ENCODE results near the gene AMIGO3.
A peak's percentile ranks its signal among the peaks of the same experiment; 100 is the strongest.

AMIGO3 gene

GRCh38 chr3:49723628-49724551 is 4.4 kb upstream of the AMIGO3 start, which contains the start of gene GMPPB:
Gene GMPPB (minus strand): TSS chr3:49723951. CDS start chr3:49723726, 225 bp downstream.
- DNase-seq: peak; percentile 88

DNA sequence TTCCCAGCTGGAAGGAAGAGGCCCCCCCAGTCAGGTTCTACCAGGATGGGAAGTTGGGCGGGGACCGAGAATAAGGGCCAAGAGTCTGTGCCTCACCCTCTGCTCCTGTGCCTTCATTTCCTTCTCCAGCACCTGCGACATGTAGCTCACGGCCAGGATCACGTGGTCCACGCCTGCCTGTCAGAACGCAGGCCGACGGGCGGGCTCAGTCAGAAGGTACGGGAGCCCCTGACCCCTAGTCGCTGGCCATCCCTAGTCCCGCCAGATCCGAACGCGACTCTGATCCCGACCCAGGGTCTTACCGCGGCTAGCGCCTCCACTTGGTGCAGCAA is 3.8 kb upstream of the AMIGO3 start:
- DNase-seq: peak; percentile 32

DNA sequence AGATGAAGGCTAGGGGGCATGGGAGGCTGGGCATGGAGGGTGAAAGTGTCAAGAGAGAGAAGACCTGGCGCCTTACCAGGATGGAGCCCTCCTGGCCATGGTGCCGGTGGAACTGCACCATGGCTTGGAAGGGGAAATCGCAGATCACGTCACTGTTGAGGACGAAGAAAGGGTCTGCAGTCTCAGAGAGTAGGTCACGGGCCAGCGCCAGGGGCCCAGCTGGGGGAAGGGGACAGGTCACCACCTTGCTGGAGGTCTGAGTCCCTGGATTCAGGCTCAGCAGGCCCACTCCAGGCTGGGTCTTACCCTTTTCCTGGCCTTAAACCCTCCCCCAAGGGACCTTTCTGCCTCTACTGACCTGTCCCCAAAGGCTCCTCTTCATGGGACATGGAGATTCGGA is 3.4 kb upstream of the AMIGO3 start:
- DNase-seq: no peak

DNA sequence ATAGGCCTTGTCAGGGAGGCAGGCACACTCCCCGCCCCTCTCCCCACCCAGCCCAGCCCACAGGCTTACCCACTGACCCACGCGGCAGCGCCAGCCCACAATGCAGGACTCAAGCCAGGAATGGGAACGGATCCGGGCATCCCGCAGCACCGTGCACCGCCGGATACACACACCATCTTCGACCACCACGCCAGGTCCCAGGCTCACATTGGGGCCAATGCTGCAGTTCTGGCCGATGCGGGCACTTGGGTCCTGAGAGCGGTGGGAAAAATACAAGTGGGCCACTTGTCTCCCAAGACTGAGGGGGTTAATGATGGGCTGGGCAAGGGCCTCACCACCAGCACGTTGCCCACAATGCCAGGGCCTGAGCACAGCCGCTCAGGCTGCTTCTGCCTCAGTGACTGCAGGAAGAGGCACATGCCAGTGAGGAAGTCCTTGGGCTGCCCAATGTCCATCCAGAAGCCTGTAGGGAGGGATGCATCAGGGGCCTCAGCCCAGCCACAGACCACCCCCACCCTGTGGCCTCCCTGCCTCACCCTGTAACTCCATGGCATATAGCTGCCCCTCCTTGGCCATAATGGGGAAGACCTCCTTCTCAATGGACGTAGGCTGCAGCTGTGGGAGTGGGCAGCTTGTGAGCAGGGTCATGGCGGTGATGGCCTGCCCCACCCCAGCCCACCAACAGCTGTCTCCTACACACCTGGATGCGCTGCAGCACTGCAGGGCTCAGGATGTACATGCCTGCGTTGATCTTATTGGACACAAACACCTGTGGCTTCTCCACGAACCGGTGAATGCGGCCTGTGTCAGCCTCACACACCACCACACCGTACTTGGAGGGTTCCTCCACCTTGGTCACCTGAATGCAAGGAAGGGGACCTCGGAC is 2.7 kb upstream of the AMIGO3 start:
- DNase-seq: no peak

GRCh38 chr3:49721596-49721895 is 2.1 kb upstream of the AMIGO3 start:
- DNase-seq: no peak

DNA sequence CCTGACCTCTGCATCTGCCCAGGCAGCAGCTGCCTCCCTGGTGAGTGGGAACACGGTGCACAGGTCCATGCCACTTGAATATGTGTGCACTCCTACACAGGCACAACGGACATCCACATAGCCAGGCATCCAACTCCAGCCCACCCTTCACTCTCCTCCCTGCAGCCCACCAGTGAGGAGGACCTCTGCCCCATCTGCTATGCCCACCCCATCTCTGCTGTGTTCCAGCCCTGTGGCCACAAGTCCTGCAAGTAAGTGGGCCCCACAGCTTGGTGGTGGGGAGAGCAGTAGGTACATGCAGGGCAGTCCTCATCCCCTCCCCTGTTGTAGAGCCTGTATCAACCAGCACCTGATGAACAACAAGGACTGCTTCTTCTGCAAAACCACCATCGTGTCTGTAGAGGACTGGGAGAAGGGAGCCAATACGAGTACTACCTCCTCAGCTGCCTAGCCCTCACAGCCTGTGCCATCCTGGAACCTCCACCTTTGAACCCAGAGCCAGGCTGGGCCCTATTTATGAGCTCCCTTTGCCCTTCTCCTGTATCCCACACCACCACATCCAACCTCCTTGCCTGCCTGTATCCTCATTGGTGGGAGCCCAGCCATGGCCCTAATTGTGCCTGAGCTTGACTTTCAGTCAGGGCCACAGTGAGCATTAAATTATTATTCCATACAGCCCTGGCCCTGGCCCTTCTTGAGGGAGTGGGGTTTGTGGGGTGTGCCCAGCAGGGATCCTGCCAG is 1.5 kb upstream of the AMIGO3 start:
- DNase-seq: no peak

- DNase-seq: no peak
These were observed 648 bp downstream of the AMIGO3 start for GRCh38 chr3:49718858-49719213.

DNA sequence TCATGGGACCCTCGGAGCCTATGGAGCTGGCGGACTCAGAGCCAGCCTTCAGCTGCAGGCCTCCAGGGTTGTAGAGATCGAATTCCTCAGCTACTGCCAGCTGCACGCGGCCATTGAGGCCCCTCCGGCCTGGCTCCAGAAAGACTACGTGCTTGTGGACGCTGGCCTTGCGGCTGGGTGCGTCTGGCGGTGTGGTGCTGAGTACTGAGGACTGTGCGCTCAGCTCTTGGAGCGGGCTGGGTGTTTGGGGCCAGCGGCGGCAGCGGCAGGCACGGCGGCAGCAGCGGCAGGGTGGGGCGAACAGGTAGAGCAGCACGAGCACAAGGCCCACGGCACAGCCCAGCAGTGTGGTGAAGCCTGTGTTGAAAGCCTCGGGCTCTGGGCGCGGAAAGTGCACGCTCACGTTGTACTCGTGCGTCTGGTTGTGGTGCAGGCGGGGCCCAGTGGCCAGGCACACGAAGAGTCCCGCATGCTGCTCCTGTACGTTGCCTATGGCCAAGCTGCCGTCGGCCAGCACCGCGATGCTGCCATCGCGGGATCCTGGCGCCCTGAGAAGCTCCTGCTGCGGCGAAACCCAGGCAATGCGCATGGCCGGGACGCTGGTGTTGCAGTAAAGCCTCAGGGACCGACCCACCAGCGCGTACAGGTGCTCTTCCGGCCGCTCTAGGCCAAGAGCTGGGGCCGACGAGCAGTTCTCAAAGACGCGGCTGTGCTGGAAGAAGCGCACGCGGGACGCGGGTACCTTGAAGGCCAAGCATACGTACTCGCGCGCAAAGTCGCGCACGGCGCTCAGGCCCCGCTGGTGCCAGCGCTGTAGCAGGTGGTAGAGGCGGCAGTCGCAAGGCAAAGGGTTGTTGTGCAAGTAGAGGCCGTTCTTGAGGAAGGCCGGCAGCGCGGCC is 1.3 kb downstream of the AMIGO3 start:
- DNase-seq: no peak

DNA sequence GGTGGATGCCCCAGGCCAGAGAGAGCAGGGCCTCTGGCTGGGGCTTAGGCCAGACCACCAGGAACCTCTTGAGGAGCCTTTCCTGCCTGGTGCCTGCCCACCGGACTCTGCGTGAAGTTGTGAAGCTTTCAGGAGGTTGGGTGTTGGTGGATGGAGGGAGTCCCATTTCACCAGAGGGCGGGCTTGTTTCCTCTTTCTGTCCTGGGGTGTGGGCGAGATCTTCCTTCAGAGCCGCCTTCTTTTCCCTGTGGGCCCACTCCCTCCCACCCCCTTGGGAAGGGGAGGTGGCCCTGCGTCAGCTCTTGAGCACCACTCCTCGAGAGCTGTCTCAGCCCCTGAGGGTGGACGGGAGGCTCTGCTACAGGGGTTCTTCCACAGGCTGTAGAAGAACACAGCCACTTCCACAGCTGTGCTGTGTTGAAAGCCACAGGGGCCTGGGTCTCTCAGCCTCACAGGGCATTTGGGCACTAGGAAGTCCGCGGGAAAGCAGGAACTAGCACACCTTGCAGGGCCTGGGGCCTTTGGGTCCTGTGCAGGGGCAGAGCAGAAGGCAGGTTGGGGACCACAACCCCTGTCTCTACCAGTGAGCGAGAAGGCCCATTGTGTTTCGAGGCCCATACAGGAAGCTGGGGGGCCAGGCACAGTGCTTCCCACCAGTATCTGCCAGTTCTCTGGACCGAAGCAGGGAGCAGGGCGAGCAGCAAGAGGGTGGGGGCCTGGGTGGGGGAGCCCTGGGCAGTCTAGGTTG is 2.1 kb downstream of the AMIGO3 start:
- DNase-seq: no peak

DNA sequence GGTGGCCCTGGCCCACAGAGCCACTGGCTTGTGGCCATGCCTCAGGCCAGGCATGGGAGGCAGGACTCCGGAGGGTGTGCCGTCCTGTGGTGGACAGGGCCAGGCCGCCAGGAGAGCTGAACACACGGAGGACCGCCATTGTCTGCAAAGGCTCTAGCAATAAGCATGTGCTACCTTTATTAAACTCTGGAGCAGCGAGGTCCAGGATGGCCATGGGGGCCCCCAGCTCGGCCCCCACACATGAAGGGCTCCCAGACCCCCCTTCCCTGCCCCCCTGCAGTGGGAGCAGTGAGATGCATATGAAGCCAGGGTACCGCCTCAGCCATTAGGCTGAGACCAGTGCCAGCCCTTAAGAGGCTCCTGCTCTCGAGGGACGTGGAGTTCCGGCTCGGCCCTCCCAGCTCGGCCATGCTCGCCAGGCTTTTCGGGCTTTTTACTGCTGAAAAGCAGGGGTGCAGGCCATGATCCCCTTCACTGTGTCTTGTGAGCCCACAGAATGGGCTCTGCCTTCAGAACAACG is 2.7 kb downstream of the AMIGO3 start:
- no peak for DNase-seq

DNA sequence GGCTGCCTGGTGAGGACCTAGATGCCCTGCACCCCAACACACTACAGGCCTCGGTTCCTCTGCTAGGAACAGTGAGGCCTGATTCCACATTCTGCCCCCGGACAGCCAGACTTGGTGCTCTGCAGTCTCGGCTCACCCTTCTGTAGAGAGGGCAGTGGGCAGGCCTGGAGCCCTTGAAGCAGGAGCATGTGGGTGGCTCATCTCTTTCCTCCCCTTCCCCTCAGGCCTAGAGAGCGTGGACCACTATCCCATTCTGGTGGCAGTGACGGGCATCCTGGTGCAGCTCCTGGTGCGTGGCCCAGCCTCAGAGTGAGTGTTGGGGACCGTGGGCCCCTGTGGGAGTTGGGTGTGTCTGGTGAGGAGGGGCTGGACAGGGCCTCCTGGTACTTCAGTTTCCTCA is 3.3 kb downstream of the AMIGO3 start:
- DNase-seq: no peak

GRCh38 chr3:49715611-49716121 is 3.8 kb downstream of the AMIGO3 start:
- DNase-seq: no peak

DNA sequence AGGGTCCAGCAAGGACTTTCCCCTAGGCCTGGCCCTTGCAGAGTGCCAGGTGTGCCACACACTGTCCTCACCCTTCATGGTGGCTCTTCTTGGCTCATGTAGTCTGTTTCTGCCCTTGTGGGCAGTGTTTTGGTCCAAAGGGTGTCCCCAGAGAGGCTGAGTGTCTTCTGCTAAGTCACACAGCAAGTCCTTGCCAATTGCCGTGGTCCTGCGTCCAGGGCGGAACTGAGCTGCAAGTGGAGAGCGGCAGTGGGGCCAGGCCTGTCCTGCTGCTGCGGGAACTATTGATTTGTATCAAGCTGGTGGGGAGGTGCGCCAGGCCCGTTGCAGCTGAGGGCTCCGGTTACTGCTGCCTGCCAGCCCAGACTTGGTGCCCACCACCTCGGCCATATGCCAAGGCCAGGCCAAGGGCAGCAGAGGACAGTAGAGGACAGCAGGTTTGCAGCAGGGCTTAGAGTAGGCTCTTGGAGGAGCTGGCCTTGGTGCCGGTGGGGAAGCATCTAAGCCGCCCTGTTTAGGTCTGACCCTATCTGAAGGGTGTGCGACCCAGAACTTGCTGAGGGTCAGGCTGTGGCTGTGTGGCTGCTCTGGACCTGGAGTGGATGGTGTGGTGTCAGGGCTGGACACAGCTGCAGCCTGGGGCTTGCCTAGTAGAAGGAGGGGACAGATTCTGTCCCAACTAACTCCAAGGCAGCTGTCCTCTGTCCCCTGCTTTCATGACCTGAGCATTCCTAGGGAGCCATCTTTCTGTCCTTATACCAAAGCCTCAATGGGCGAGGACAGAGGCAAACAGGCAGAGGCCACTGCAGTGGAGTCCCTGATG is 4.5 kb downstream of the AMIGO3 start:
- no peak for DNase-seq

DNA sequence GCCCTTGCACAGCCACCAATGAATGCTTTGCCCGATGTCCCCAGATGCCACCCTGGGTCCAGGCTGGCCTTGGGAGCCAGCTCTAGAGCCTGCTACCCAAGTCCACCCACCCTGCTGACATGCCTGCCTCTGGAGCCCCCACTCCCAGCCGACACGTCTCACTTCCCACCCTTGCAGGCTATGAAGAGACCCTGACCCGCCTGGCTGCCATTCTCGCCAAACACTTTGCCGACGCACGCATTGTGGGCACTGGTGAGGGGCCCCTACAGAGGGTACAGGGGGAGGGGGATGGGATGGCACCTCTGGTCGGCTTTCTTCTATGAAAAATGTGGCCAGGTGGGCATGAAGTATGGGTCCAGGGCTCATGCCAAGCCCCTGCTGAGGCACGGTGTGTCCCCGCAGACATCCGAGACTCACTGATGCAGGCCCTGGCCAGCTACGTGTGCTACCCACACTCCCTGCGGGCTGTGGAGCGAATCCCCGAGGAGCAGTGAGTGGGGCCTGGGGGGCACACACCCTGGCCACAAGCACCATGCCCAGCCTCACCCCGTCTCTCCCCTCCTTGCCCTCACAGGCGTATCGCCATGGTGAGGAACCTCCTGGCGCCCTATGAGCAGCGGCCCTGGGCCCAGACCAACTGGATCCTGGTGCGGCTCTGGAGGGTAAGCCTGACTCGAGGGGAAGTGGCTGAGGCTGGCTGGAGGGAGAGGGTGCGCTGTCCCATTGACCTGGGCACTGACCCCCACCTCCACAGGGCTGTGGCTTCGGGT is 6.0 kb downstream of the AMIGO3 start:
- DNase-seq: no peak

GRCh38 chr3:49712631-49713317 is 6.7 kb downstream of the AMIGO3 start:
- no peak for DNase-seq

- no peak for DNase-seq
These were observed 7.3 kb downstream of the AMIGO3 start for GRCh38 chr3:49712166-49712565.

DNA sequence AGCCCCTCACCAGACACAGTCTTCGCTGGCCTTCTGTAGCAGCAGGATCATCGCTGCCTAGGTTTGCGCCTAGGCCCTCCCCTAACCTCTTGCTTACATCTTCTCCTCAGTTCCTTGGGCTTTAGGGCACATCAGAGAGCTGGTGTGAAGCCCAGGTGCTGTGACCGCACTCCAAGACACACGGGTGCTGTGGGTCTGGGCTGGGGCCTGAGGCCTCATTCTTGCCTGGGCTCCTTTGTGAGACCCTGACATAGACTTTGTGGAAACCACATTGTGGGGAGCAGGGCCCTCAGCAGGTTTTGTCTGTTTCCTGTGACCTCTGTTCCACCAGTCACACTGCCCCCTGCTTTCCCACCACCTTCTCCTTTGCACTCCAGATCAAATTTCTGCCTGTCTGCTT is 8.0 kb downstream of the AMIGO3 start:
- DNase-seq: no peak

GRCh38 chr3:49709852-49710251 is 9.6 kb downstream of the AMIGO3 start:
- DNase-seq: no peak

DNA sequence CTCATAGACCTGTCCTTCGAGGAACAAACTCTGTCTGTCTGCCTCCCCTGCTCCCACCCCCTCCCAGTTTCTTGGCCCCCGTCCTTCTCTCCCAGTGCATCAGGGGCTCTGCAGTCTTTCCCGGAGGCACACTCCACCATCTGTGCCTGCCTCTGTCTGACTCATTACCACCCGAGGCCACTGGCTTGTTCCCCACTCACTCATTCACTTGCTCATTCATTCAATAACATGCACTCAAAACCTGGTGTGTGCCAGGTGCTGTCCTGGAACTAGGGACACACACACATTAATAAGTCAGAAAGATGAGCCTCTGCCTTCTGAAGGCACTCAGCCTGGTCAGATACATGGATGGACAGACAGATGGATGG is 12.4 kb downstream of the AMIGO3 start:
- DNase-seq: no peak
